CD1c-positive myeloid dendritic cell (primary cell): ENCODE data around the gene MED13.

Source experiments
- DNase-seq: peaks from one replicate; pipeline ENCODE4 v3.0.0-alpha.2; 2016; ENCODE audit errors: extremely low spot score

MED13 gene, protein sequence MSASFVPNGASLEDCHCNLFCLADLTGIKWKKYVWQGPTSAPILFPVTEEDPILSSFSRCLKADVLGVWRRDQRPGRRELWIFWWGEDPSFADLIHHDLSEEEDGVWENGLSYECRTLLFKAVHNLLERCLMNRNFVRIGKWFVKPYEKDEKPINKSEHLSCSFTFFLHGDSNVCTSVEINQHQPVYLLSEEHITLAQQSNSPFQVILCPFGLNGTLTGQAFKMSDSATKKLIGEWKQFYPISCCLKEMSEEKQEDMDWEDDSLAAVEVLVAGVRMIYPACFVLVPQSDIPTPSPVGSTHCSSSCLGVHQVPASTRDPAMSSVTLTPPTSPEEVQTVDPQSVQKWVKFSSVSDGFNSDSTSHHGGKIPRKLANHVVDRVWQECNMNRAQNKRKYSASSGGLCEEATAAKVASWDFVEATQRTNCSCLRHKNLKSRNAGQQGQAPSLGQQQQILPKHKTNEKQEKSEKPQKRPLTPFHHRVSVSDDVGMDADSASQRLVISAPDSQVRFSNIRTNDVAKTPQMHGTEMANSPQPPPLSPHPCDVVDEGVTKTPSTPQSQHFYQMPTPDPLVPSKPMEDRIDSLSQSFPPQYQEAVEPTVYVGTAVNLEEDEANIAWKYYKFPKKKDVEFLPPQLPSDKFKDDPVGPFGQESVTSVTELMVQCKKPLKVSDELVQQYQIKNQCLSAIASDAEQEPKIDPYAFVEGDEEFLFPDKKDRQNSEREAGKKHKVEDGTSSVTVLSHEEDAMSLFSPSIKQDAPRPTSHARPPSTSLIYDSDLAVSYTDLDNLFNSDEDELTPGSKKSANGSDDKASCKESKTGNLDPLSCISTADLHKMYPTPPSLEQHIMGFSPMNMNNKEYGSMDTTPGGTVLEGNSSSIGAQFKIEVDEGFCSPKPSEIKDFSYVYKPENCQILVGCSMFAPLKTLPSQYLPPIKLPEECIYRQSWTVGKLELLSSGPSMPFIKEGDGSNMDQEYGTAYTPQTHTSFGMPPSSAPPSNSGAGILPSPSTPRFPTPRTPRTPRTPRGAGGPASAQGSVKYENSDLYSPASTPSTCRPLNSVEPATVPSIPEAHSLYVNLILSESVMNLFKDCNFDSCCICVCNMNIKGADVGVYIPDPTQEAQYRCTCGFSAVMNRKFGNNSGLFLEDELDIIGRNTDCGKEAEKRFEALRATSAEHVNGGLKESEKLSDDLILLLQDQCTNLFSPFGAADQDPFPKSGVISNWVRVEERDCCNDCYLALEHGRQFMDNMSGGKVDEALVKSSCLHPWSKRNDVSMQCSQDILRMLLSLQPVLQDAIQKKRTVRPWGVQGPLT (N-terminal part only)

DNA sequence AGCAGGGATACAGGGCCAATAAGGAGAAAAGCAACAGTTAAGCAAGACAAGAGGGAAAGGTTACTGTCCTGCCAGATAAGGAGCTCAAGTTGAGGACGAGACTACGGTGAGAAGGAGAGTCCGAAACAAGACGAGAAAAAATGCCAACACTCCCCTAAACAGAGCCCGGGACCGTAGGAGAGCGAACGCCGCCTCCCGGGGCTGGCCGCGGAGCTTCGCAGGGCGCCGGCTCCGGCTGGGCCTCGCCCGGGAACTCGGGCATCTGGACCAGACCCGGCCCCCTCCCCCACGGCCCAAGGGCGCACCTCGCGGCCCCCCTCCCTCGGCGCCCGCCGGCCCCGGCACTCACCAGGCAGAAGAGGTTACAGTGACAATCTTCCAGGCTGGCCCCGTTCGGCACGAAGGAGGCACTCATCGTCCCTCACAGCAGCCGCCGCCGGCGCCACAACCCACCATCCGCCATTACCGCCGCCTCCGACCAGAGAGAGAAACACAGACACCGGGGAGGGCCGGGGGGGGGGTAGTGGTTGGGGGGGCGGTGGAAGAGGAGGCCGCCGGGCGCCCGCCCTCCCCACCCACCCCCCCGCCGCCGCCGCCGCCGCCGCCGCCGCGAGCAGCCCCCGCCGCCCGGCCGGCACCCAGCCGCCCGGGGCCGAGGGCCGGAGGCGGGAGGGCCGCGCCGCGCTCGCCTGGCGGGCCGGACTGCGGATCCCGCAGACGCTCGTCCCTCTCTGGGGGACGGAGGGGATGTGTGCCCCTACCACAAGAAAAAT lies at the start of gene MED13:
MED13 (minus strand) TSS at position 488 of the 773 bp plus-strand sequence; CDS start at position 415, 73 bp downstream.
- peak; percentile 46 for DNase-seq

DNA sequence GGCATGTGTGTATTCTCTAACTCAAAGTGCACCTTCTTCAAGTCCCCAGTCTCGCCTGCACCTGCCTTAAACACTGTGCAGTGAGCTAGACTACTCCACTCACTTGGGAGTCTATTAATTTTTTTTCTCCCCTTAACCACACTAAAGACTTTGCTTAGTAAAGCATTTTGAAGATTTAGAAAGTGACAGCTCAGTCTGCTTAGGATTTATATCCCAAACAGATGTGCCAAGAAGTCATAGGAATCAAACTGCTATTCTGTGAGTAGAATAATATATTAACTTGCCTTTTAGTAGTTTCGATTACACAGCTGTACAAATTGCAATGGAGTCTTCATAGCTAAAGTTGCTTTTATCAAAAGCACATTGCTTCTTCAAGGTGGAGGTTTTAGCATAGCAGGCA lies 47.2 kb upstream of the MED13 start:
- DNase-seq, result no peak

- DNase-seq, result peak; percentile 35
These were observed 46.6 kb upstream of the MED13 start for GRCh38 chr17:62111562-62112171.

DNA sequence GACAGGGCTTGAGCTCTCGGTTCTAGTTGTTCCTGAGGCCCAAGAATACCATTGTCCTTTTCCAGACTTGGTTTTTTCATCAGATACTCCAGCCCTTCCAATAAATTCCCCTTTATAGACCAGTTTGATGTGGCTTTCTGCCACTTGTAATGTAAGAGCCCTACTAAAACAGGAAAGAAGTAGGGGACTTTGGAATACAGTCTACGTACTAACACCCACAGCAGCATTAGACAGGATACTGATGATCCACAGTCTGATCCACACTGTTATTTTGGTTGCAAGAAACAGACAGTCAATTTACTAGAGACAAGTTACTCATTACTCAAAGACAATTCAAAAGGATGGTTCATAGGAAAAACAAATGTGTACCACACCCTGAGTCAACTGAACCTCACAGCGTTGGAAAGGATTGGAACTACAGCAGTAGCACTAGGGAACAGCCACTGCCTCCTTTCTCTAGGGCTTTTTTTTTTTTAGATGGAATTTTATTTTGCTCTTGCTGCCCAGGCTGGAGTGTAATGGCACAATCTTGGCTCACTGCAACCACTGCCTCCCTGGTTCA lies 45.9 kb upstream of the MED13 start:
- no peak for DNase-seq

DNA sequence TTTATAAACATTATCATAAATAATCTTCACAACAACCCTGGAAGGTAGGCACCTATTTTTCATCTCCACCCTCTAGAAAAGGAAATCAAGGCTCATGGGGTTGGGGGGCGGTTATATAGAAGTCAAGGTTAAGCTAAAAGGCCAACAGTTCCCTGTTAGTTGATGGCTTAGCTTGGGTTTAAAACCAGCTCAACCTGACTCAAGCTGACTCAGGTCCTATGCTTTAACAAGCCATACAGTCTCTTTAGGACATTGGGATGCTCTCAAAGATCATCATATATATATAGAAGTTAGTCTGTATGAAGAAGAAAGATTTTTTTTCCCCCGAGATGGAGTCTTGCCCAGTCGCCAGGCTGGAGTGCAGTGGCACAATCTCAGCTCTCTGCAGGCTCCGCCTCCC lies 44.8 kb upstream of the MED13 start:
- no peak for DNase-seq

- peak; percentile 84 for DNase-seq
These were observed 44.4 kb upstream of the MED13 start for GRCh38 chr17:62109378-62109902.

- DNase-seq, result no peak
These were observed 40.8 kb upstream of the MED13 start for GRCh38 chr17:62105861-62106260.

- DNase-seq, result no peak
These were observed 40.3 kb upstream of the MED13 start for GRCh38 chr17:62105357-62105756.

DNA sequence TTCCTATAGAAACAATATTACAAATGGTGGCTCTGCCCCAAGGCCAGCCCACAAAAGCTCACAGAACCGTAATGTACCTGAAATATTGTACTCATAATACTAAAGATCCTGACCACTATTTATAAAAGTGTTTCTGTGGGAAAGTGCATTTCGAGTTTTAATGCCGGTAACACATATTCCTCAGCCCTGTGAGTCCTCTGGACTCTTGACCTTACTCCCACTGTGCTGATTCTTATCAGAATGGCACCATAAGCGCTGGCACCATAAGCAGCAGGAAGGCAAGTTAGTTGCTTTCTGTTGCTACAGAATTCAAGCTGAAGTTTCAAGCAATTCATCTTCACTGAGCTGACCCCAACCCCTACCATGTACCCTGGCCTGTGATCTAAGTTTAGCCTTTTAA lies 36.4 kb upstream of the MED13 start:
- DNase-seq, result no peak

DNA sequence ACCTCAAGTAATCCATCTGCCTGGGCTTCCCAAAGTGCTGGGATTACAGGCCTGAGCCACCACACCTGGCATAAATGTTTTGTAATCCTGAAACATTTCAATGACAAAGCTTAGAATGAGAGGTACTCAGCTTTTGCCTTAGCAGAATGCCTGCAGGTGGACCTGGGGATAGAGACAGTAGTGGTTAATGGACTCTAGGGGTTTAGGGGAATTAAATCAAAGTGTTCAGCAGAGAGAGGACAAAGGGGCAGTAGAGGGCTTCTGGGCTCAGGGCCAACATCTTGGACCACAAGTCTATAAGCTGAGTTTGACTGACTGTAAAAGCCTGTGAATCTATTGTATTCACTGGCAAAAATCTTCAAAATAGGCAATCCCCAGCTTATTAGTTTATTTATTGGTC lies 36.0 kb upstream of the MED13 start:
- DNase-seq, result no peak

GRCh38 chr17:62100055-62100454 lies 35.0 kb upstream of the MED13 start:
- DNase-seq, result no peak

- no peak for DNase-seq
These were observed 34.5 kb upstream of the MED13 start for GRCh38 chr17:62099532-62099931.

GRCh38 chr17:62098623-62099231 lies 33.6 kb upstream of the MED13 start:
- peak; percentile 77 for DNase-seq

DNA sequence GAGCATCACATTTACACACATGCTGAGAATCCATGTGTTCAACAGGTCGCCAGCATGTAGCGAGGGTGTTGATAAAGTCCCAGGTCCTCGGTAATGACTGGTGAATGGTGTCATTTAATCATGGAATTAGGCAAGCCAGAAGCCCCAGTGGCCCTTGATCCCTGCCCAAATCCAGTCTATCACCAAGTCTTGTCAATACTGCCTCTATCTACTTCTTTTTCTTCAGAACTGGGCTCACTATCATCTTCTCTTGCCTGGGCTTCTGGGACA lies 31.3 kb upstream of the MED13 start:
- no peak for DNase-seq

GRCh38 chr17:62094175-62094574 lies 29.1 kb upstream of the MED13 start:
- DNase-seq, result peak; percentile 9

DNA sequence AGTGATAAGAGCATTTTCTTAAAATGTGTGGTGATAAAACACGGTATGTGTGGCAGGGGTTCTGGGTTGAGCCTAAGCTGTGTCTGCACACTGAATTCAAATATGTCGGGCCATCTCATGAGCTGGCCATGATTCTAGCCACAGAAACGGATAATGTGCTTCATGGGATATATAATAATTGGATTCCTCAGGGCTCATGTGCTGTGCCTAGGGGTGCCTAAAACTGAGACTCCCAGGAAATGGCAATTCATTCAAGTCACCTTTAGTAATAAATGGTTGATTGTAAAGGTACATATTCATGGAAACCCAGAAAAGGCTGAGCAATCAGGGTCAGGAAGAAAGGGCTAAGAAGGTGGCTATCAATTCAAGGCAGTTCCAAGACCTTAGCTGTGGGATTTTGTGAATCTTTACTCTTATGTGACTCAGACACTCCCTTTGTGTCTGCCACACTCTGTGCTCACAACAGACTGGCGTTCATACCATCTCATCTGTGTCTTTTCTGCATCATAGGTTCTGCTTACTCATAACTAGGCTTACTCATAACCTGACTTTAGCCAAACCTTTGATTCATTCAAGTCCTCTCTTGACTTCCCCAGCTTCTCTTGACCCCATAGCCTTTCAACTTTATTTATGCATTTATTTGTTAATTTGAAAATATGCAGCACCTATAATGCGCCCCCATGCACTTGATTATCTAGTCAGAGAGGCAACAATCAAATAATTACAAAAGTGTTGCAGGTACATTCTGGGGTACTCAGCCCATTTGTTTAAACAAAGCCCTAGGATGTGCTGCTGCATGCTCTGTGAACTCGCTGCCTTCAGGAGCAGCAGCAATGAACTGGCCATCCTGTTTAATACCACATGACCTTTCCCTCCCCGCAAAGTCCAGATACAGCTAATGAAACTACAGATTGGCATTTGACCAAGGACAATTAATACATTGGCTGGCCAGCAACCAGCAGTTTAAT lies 28.4 kb upstream of the MED13 start:
- peak; percentile 46 for DNase-seq

DNA sequence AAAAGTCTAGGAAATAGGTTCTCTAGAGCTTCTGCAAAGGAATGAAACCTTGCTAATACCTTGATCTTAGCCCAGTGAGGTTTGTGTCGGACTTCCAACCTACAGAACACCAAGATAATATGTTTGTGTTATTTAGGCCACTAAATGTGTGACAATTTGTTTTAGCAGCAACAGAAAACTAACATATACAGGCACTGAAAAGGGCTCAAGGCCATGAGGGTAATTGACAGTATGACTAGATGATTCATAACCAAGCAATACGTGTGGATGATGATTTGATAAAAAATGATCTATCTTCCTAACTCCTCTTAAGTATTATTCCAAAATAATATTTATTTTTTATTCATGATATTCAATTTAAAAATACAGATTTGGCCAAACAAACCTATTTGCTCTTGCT lies 27.7 kb upstream of the MED13 start:
- no peak for DNase-seq

DNA sequence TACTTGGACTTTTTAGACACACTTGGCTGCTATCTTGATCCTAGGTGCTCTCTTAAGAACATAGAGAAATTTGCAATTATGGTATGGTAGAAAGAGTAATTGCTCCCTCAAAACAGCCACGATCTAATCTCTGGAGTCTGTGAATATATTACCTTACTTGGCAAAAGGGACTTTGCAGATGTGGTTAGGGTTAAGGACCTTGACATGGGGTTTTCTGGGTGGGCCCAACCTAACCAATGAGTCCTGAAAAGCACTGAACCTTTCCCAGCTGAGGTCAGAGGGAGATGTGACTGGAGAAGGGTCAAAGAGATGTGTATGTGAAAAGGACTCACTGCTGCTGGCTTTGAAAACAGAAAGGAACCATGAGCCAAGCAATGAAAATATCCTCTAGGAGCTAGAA lies 26.7 kb upstream of the MED13 start:
- DNase-seq, result no peak

DNA sequence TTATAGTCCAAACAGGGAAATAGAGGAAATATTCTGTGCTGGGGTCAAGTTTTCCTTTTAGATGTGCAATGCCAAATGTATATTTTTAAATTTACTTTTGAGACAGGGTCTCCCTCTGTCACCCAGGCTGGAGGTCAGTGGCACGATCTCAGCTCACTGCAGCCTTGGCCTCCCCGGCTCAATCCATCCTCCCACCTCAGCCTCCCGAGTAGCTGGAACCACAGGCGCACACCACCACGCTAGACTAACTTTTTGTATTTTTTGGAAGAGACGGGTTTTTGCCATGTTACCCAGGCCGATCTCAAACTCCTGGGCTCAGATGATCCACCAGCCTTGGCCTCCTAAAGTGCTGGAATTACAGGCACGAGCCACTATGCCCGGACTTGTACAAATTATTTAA lies 25.8 kb upstream of the MED13 start:
- no peak for DNase-seq
